Smooth muscle cell (in vitro differentiated cells): Measurements from ENCODE around the gene FBP1. TPM values are rescaled to one million over a fixed set of nuclear protein-coding genes. Genes with fewer than 3 reads are reported as not detected.
A peak's percentile ranks its signal among the peaks of the same experiment; 100 is the strongest.

ENCODE experiments used
- DNase-seq: peaks from one replicate; lab custom pipeline; 2025; ENCODE audit not compliant: unreplicated experiment; lab: John Stamatoyannopoulos, UW
- H2AFZ ChIP-seq: fragments of 200-600 bp; sonication (generic); 2 replicates; pipeline ENCODE4 v1.6.0; 2016; ENCODE audit warnings: antibody characterized with exemption, low read depth, mild to moderate bottlenecking
- H3F3A ChIP-seq: fragments of 200-600 bp; sonication (generic); 2 replicates; pipeline ENCODE4 v1.6.0; 2017; ENCODE audit warnings: antibody characterized with exemption, low read depth
- H3K27ac ChIP-seq: fragments of 200-600 bp; sonication (generic); 2 replicates; pipeline ENCODE4 v1.5.1; 2016; ENCODE audit warnings: low read depth, mild to moderate bottlenecking
- H3K27me3 ChIP-seq: fragments of 200-600 bp; sonication (generic); 2 replicates; pipeline ENCODE4 v1.6.1; 2016; ENCODE audit warnings: low read depth, mild to moderate bottlenecking
- H3K36me3 ChIP-seq: fragments of 200-600 bp; sonication (generic); 2 replicates; pipeline ENCODE4 v1.5.1; 2016; ENCODE audit warnings: low read depth
- H3K4me1 ChIP-seq: fragments of 200-600 bp; sonication (generic); 2 replicates; pipeline ENCODE4 v1.5.1; 2016; ENCODE audit warnings: low read depth
- H3K4me2 ChIP-seq: fragments of 200-600 bp; sonication (generic); 2 replicates; pipeline ENCODE4 v1.6.0; 2016; ENCODE audit warnings: mild to moderate bottlenecking
- H3K4me3 ChIP-seq: fragments of 200-600 bp; sonication (generic); 2 replicates; pipeline ENCODE4 v1.5.1; 2016; ENCODE audit warnings: mild to moderate bottlenecking
- H3K79me2 ChIP-seq: fragments of 200-600 bp; sonication (generic); 2 replicates; pipeline ENCODE4 v1.6.0; 2016; ENCODE audit warnings: low read depth, mild to moderate bottlenecking
- H3K9ac ChIP-seq: fragments of 200-600 bp; sonication (generic); 2 replicates; pipeline ENCODE4 v1.6.0; 2016; ENCODE audit warnings: low read depth
- H3K9me3 ChIP-seq: fragments of 200-600 bp; sonication (generic); replicated peaks from 2 replicates; pipeline ENCODE4 v1.5.1; 2016; ENCODE audit warnings: low read depth
- H4K20me1 ChIP-seq: fragments of 200-600 bp; sonication (generic); 2 replicates; pipeline ENCODE4 v1.6.0; 2016; ENCODE audit warnings: low read depth
- WGBS: methylation state at CpG from one replicate; pipeline ENCODE4 v1.1.7; 2016; ENCODE audit warnings: low lambda C conversion rate; 5-methylcytosine and 5-hydroxymethylcytosine counted together
- polyA plus RNA-seq: library from polyadenylated mRNA; unstranded; fragments of >200 nt; fragmentation: Nextera tagmentation; extraction: Ambion mirVana; gene quantifications from 2 replicates; pipeline ENCODE4 v1.2.1, GENCODE V29; 2016
- total RNA-seq: library from RNA; depleted of rRNA; stranded (reverse); fragments of >200 nt; gene quantifications from 2 replicates; pipeline ENCODE4 v1.2.3, GENCODE V29; 2014
- TF ChIP-seq, protein P1 (sequence below): fragments of 200-600 bp; sonication (generic); IDR thresholded peaks from 2 replicates; pipeline ENCODE4 v1.5.1; 2017; ENCODE audit warnings: borderline replicate concordance, mild to moderate bottlenecking, antibody characterized with exemption; ENCODE audit not compliant: insufficient read depth, poor library complexity, severe bottlenecking

FBP1 gene
- total and polyA plus RNA-seq, 2 experiments from 2014 or later, result 0.22 to 0.70 TPM

DNA sequence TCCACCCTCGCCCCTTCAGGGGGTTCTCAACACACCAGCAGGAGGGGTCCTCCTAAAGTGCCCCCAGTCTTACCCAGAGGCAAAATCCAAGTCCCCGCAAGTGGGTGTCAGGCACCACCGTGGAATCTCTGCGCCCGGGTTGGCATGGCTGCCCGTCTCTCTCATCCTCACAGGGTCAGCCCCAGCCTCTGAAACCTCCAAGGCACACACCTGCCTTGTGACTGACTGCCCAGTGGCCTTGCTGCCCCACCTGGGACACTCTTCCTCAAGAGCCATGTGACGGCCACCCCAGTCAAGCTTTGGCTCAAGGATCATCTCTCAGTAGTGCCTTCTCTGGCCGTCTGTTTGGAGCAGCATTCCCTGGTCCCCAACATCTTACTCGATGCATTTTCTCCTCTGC, 50.6 kb downstream of the FBP1 start:
- Histone ChIP-seq H3K27ac (no peak overlapping the region), H3K36me3 (no peaks in the 10 kb centered on the region), H2AFZ (no peak overlapping the region), H3K4me1 (no peaks in the 10 kb centered on the region), H3F3A (no peaks in the 10 kb centered on the region), H3K9me3 (no peaks in the 10 kb centered on the region), H3K9ac (no peak overlapping the region), H3K79me2 (no peaks in the 10 kb centered on the region), H3K27me3 (no peaks in the 10 kb centered on the region), H3K4me2 (no peak overlapping the region), H4K20me1 (no peaks in the 10 kb centered on the region), H3K4me3 (no peak overlapping the region)
- WGBS, result 98% methylated on average over 9 of the region's 9 CpGs
- TF ChIP-seq, protein P1, sequence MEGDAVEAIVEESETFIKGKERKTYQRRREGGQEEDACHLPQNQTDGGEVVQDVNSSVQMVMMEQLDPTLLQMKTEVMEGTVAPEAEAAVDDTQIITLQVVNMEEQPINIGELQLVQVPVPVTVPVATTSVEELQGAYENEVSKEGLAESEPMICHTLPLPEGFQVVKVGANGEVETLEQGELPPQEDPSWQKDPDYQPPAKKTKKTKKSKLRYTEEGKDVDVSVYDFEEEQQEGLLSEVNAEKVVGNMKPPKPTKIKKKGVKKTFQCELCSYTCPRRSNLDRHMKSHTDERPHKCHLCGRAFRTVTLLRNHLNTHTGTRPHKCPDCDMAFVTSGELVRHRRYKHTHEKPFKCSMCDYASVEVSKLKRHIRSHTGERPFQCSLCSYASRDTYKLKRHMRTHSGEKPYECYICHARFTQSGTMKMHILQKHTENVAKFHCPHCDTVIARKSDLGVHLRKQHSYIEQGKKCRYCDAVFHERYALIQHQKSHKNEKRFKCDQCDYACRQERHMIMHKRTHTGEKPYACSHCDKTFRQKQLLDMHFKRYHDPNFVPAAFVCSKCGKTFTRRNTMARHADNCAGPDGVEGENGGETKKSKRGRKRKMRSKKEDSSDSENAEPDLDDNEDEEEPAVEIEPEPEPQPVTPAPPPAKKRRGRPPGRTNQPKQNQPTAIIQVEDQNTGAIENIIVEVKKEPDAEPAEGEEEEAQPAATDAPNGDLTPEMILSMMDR, result no peak
- DNase-seq, result no peak

DNA sequence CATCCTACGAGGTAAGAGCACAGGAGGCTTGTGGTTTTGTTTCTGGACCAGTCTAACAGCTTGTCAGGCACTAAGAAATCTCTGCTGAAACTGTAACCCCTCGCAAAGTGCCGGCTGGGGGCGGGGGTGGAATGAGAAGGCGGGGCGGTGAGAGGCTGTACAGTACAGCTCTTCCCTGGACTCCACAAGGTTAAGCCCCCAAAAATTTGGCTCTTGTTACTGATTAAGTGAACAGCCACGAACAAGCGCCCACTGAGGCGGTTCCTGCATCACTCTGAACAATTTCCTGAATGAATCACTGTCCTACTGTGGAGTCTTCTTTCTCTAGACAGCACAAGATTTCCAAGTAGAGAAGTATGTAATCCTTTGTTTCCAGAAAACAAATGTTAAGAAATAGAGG, 52.5 kb downstream of the FBP1 start:
- DNase-seq, result no peak
- H3K4me3 ChIP-seq, result no peak overlapping the region

DNA sequence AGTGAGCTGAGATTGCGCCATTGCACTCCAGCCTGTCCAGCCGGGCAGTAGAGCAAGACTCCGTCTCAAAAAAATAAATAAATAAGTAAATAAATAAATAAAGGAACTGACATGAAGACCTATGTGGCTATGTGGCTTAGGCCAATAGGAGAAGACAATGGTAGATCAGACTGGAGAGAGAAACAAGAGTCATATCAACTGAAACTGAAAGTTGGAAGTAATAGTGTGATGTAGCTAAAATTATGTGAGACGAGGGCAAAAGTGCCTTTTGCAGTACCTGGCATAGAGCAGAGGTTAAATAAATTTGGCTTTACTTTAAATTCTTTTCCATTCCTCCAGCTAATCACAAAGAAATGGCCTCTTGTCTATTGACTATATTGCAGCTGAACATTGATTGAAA, 53.0 kb downstream of the FBP1 start:
- Histone ChIP-seq H3K27ac (no peak overlapping the region), H3K4me1 (no peaks in the 10 kb centered on the region), H3K4me3 (no peak overlapping the region), H3K9me3 (no peaks in the 10 kb centered on the region), H2AFZ (peak overlapping the region; percentile 8), H3K36me3 (no peaks in the 10 kb centered on the region), H3K27me3 (no peaks in the 10 kb centered on the region), H3F3A (no peaks in the 10 kb centered on the region), H3K79me2 (no peaks in the 10 kb centered on the region), H3K9ac (no peak overlapping the region), H3K4me2 (peak overlapping the region; percentile 40), H4K20me1 (no peaks in the 10 kb centered on the region)
- no peak for DNase-seq
- TF ChIP-seq, protein P1, result no peak
- WGBS, result 96% methylated on average over 4 of the region's 4 CpGs

More for the DNA sequence above, 52.5 kb downstream of the FBP1 start:
- H3K36me3 ChIP-seq, result no peaks in the 10 kb centered on the region
- no peaks in the 10 kb centered on the region for H3K4me1 ChIP-seq
- H4K20me1 ChIP-seq, result no peaks in the 10 kb centered on the region
- H3K27ac ChIP-seq, result peak overlapping the region; percentile 24
- H3K27me3 ChIP-seq, result no peaks in the 10 kb centered on the region
- no peaks in the 10 kb centered on the region for H3K9me3 ChIP-seq
- TF ChIP-seq, protein P1, result no peak
- H3F3A ChIP-seq, result no peaks in the 10 kb centered on the region
- peak overlapping the region; percentile 40 for H3K4me2 ChIP-seq
- no peak overlapping the region for H3K9ac ChIP-seq
- no peaks in the 10 kb centered on the region for H3K79me2 ChIP-seq
- peak overlapping the region; percentile 8 for H2AFZ ChIP-seq
- WGBS, result 44% methylated on average over 9 of the region's 9 CpGs

DNA sequence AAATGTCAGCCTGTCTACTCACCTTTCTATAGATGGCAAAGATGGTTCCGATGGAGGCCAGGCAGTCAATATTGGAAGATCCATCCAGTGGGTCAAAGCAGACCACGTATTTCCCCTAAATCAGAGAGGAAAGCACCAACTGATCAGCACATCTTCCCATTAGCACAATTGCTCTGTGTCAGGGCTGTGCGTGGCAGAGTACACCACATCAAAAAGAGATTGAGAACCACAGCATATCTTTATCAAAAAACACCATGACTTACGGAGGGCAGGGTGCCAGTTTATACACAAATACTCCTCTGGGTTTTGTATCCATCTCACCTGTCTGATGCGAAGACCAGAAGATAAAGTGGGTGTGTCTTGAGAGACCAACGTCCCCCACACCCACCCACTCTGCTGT, 54.8 kb downstream of the FBP1 start:
- H2AFZ ChIP-seq, result no peak overlapping the region
- H3K9me3 ChIP-seq, result no peaks in the 10 kb centered on the region
- no peaks in the 10 kb centered on the region for H3F3A ChIP-seq
- DNase-seq, result no peak
- H3K27ac ChIP-seq, result no peak overlapping the region
- H3K4me3 ChIP-seq, result no peak overlapping the region
- H3K4me2 ChIP-seq, result no peak overlapping the region
- TF ChIP-seq, protein P1, result no peak
- H4K20me1 ChIP-seq, result no peaks in the 10 kb centered on the region
- WGBS, result 88% methylated on average over 6 of the region's 6 CpGs
- H3K36me3 ChIP-seq, result no peaks in the 10 kb centered on the region
- no peaks in the 10 kb centered on the region for H3K27me3 ChIP-seq
- no peaks in the 10 kb centered on the region for H3K79me2 ChIP-seq
- H3K9ac ChIP-seq, result no peak overlapping the region
- H3K4me1 ChIP-seq, result no peaks in the 10 kb centered on the region
